GM19395 (cell line): ENCODE data around the gene ABCC6.
"Not testable (repeated sequence)": the region's sequence is repeated elsewhere in the genome, so short reads cannot be mapped to it uniquely, and the experiment has no call there.

Experiments
- ATAC-seq: cut with Tn5 transposase; IDR thresholded peaks from one replicate; pipeline ENCODE4 v1.9.1; 2021; ENCODE audit warnings: mild to moderate bottlenecking, moderate library complexity; ENCODE audit not compliant: unreplicated experiment

The ABCC6 gene

DNA sequence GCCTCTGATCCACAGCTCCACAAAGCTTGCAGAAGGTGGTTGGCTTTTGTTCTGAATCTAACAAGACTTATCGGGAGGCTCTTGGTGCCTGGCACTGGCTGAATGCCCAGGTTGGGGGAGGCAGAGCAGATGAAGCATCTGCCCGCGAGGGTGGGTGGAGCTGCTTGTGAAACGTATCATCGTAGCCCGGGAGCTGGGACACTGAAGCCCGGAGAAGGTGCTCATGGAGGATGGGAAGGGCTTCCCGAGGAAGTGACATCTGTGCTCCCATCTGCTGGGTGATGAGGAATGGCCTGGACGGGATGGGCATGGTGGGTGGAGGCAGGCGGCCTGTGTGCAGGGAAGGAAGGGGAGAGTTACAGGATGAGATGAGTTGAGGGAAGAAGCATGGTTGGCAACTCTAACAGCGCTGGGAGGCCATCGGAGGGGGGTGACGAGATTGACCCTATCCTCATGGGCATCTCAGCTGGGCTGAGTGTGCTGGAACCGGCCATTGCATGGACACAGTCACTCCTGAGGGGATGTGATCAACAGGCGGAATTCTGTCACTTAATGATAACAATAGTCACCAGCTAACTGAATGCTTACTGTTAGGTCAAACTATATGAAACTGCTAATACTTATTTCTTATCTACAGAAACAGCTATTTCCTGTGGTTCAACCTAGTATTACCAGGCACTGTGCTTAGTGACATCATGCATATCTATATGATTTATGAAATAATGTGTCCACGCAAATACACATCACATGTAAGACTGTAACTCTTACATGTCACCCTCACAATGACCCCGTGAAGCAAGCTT, 102.7 kb downstream of the ABCC6 start:
- no peak for ATAC-seq

DNA sequence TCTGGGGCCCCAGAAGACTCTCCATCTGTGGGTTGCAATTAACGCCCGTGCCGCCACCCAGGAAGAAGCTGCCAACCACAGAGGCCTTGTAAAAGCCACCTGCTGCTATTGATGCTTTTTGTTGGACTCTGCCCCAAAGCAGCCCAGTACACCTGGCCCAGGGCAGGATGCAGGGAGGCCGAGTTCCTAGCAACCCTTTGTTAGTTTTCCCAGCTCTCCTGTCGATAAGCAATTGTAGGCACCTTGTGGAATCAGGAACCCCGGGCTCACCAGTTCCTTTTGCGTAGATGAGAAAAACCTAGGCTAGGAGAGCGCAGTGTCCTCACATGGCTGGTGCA, 103.3 kb downstream of the ABCC6 start:
- no peak for ATAC-seq

DNA sequence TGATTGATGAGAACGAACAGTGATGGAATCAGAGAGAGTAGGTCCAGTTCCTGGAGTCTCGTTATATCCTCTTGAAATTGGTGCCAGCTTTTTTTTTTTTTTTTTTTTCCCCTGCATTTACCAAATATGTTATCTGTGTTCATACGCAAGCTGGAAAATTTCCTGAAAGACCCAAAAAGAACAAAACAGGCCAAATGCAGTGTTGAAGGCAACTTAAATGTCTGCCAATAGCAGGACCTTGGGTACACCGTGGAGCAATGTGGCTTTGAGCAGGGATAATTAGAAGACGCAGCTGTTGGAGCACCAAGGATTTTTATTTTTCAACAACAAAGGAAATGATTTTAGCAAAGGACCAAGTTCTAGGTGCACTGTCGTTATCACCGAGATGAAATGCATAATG, 105.0 kb downstream of the ABCC6 start:
- no peak for ATAC-seq

DNA sequence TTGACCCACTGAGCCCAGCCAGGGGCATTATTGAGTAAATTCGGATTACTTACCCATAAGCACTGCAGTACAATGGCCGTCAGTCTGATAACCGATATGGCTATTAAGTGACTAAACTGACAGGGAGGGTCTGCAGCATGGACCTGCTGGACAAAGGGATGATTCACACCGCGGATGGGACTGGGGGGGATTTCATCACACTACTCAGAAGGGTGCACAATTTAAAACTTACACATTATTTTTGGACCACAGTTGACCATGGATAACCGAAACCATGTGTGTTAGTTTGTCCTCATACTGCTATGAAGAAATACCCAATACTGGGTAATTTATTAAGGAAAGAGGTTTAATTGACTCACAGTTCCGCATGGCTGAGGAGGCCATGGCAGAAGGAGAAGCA, 106.5 kb downstream of the ABCC6 start:
- ATAC-seq = no peak

DNA sequence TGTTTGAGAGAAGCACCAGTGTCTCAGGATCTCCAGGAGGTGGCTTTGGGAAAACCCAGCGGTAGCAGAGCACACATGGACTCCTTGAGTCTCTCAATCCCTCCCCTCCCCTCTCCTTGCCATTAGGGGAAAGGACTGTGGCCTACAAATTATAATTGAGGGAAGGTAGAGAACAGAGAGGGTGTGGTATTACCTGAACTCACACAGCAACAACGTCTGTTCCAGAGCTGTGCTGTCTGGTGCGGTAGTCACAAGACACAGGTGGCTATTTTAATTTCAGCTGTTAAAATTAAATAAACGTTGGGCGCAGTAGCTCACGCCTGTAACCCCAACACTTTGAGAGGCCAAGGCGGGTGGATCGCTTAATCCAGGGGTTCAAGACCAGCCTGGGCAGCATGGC, 110.2 kb downstream of the ABCC6 start:
- no peak for ATAC-seq

DNA sequence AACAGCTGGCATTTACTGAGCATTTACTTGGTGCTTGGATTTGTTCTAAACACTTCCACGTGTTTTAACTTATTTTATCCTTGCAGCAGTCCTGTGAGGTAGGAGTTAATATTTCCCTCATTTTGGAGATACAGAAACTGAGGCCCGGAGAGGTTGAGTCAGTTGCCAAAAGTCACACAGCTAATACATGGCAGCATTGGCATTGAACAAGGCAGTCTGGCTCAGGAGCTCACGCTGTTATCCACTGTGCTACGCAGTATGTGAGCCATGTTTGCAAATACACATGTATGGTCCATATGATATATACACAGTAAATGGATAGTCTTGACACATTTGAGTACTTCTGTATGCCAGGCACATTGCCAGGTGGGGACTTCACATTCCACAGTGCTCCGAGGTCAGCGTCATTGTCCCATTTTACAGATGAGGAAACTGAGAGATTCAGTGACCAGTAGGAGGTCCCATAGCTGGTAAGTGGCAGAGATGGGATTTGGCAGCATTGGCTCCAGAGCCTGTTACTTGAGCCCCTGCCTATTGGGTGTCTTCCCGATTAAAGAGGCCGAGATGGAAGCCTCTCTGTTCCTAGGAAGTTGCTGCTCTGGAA, 110.7 kb downstream of the ABCC6 start:
- no peak for ATAC-seq

DNA sequence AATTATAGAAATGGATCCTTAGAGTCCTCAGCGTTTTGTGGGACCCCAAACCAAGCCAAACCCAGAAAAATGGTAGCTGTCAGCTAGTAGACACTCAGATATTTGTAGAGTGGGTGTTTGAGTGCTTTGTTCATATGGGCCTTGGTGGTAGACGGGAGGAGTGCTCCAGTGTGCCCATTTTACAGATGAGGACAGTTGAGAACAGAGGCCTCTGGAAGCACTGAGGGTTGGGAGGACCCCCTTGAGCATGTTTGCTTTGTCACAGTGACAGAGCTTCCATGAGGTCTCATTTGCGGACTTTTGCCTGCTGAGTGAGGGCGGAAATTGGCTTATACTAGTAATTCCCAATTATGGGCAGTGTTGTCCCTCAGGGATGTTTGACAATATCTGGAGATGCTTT, 111.7 kb downstream of the ABCC6 start:
- ATAC-seq = no peak

DNA sequence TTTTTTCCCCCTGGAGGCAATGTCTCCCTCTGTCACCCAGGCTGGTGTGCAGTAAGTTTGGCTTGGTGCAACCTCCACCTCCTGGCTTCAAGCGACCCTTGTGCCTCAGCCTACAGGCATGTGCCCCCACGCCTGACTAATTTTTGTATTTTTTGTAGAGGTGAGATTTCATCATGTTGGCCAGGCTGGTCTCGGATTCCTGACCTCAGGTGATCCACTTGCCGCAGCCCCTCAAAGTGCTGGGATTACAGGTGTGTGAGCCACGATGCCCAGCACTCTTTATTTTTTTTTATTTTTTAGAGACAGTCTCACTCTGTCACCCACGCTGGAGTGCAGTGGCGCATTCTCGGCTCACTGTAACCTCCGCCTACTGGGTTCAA, 113.2 kb downstream of the ABCC6 start:
- no peak for ATAC-seq

DNA sequence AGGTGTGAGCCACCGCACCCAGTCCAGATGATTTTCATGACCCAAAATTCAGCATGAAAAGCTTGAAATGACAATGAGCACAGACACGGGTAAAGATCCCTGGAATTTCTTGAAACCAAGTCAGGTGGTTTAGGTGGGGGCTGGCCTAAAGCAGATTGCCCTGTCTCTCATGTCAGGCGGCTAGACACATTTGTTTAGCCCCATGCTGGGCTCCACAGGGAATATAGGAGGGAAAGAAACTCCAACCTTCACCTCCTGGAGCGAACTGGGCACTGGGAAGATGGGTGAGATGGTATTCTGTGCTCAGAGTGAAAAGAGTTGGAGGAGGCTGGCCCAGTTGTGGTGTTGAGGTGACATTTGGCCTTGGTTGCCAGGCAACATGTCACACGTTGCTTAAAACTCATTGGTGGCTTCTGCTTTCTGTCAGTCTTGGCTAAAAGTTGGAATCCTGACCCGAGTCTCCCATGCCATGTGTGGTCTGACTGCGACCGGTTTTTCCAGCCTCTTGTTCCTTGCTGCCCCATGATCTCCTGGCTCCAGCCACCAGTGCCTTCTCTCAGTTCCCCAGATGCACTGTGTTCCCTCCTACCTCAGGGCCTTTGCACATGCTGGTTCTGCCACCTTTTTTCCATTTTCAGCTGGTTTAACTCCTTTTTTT, 113.7 kb downstream of the ABCC6 start:
- no peak for ATAC-seq

DNA sequence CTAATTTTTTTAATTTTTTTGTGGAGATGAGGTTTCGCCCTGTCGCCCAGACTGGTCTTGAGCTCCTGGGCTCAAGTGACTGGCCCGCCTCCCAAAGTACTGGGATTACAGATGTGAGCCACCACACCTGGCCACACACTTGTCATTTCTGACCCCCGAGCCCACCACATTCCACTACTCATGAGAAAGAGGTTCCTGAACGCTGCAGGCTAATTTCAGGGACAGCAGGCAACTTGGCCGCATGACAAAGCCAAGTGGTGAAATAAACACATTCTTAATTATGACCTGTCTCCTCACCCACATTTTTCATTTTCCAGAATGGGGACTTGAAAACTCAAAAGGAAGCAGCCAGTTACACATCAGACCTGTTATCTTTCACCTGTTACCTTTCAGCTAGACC, 114.5 kb downstream of the ABCC6 start:
- no peak for ATAC-seq

DNA sequence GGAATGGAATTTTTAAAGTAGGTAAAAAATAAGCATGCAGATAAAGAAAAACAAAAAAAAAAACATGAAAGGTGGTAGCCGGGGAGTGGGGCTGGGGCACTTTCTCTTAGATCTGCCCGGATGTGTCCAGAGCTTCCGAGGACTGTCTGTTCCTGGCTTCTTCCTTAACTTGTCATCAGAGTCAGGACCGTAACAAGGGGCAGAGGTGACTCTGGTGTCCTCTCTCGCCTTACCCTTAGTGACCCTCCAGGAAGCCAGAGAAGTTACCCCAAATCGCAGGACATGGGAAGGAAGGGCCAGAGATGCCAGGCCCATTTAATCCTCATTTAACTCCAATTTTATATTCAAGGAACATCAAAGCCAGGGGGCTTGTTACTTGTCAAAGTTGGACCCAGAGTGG, 115.5 kb downstream of the ABCC6 start:
- ATAC-seq = no peak

DNA sequence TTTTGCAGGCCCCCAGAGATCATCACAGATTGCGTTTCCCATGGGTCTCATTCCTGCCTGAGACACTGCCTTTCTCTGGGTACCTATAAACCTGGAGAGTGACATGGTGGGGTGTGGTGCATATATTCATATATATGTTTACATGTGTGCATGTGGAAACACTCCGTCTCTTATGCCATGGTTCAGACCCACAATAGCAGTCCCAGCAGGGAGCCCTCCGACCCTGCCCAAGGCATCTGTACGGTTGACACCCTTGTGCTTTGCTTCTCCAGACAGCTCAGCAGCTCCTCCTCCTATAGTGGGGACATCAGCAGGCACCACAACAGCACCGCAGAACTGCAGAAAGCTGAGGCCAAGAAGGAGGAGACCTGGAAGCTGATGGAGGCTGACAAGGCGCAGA, 116.8 kb downstream of the ABCC6 start:
- no peak for ATAC-seq

DNA sequence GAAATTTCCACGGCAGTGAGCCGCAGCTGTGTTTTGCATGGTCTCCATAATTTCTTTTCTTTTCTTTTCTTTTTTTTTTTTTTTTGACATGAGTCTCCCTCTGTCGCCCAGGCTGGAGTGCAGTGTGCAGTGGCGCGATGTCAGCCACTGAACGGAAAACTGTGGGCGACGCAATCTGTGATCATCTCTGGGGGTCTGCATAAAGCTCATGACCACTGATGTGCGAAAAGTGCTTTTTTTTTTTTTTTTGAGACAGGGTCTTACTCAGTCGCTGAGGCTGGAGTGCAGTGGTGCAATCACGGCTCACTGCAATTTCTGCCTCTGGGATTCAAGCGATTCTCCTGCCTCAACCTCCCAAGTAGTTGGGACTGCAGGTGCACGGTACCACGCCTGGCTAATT, 117.6 kb downstream of the ABCC6 start:
- ATAC-seq = no peak

DNA sequence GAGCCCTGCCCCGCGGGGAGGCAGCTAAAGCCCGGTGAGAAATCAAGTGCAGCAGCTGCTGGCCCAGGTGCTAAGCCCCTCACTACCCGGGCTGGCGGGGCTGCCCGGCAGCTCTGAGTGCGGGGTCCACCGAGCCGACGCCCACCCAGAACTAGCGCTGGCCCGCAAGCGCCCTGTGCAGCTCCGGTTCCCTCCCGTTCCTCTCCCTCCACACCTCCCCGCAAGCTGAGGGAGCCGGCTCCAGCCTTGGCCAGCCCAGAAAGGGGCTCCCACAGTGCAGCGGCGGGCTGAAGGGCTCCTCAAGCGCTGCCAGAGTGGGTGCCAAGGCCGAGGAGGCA, 118.5 kb downstream of the ABCC6 start:
- not testable (repeated sequence) for ATAC-seq

DNA sequence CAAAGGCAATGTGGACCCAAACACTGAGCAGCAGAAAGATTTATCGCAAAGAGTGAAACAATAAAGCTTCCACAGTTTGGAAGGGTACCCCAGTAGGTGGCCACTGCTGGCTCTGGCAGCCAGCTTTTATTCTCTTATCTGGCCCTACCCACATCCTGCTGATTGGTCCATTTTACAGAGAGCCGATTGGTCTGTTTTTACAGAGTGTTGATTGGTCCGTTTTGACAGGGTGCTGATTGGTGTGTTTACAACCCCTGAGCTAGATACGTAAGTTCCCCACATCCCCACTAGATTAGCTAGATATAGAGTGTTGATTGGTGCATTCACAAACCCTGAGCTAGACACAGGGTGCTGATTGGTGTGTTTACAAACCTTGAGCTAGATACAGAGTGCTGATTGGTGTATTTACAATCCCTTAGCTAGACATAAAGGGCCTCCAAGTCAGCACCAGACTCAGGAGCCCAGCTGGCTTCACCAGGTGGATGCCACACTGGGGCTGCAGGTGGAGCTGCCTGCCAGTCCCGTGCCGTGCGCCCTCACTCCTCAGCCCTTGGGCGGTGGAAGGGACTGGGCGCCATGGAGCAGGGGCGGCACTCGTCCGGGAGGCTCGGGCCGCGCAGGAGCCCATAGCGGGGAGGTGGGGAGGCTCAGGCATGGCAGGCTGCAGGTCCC, 119.0 kb downstream of the ABCC6 start:
- ATAC-seq = not testable (repeated sequence)

DNA sequence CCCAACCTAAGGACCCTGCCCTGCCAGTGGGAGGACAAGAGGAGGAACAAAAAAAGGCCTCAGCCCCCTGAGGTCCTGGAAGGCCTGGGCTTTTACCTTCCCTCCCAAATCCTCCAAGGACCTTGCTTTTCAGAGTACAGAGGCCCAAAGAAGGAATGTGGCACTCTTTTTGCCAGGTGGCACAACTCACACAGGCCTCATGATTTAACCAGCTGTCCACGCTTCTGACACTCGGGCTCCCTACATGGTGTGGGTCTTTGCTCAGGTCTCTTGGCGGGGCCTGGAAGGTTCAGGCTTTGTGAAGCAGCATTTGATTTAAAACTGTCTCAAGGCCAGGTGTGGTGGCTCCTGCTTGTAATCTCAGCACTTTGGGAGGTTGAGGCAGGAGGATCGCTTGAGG, 120.6 kb downstream of the ABCC6 start:
- no peak for ATAC-seq

DNA sequence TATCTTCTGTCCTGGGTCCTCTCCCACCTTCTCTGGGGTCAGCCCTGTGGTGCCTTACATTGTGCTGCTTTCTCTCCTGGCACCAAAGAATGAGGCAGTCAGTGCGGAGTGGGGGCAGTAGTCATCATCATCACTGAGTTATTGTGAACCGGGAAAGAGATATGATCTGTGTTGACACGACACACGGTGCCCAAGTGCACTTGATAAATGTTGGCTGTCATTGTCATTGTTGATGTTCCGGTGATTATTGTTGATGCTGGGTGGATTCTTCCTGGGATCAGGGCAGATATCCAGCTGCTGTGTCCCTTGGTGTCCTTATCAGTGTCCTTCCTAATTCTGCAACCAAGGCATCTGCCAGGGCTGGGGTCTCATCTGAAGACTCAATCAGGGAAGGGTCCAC, 121.7 kb downstream of the ABCC6 start:
- no peak for ATAC-seq

DNA sequence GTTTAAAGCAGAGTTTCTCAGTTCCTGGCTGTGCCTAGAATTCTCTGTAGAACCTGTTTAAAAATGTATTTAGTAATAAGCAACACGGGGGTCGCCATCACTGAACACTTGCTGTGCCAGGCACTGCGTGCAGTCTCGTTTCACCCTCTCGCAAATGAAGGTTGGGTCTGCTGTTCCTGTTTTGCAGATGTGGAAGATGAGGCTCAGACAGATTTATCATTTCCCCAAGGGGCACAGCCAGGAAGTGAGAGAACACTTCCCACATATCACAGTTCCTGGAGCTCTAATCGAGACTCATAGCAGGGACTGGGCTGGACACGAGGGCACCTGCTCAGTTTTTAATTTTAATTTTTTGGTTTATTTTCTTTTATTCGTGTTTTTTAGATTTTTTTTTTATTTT, 122.7 kb downstream of the ABCC6 start:
- ATAC-seq = no peak

DNA sequence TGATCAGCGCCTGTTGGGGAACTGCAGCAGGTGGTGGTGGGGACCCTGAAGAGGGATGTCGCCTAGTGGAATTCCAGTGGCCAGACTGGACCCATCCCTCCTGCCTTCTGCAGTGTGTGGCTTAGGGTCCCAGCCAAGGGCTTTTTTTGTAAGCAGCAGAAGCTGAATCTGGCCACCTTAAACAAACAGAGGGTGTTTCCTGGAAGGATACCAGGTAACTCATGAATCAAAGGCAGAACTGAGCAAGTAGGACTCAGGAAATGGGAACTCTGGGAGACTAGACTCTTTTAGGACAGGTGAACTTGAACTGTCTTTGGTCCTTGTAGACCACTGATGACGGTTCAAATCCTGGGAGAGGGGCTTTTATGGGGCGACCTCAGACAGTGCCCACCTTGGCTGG, 124.0 kb downstream of the ABCC6 start:
- no peak for ATAC-seq
